CD4-positive, CD25-positive, alpha-beta regulatory T cell (primary cell): ENCODE results near the gene RPL10. TPM values are rescaled to one million over a fixed set of nuclear protein-coding genes. Genes with fewer than 3 reads are reported as not detected.

Experiments used
- polyA plus RNA-seq, 4 donors: library from polyadenylated mRNA; unstranded; fragments of 300-500 nt; fragmentation: Illumina TruSeq; gene quantifications; one replicate each; pipeline ENCODE4 v1.2.3, GENCODE V29; 2021
- total RNA-seq: library from RNA; stranded (reverse); gene quantifications from one replicate; pipeline ENCODE4 v1.2.3, GENCODE V29; 2022

RPL10 gene
- total and polyA plus RNA-seq, 5 donors from 2014 or later: 3,877 to 6,073 (median 4,330) TPM

Other genes with a start within 250 kb of the RPL10 start
- gene OPN1MW, start 215.8 kb upstream of the RPL10 start, total RNA-seq: not detected
- gene OPN1MW, start 215.8 kb upstream of the RPL10 start, polyA plus RNA-seq: not detected
- not detected for gene OPN1MW2, start 178.6 kb upstream of the RPL10 start, total RNA-seq
- gene OPN1MW2, start 178.6 kb upstream of the RPL10 start, polyA plus RNA-seq: not detected
- gene OPN1MW3, start 140.8 kb upstream of the RPL10 start, total RNA-seq: not detected
- not detected for gene OPN1MW3, start 140.8 kb upstream of the RPL10 start, polyA plus RNA-seq
- gene TEX28, start 103.3 kb upstream of the RPL10 start, total RNA-seq: not detected
- not detected for gene TEX28, start 103.3 kb upstream of the RPL10 start, polyA plus RNA-seq
- gene TKTL1, start 102.6 kb upstream of the RPL10 start, total RNA-seq: 8.1 TPM
- 10 to 100 TPM; 21.0 to 34.3 (median 25.4) TPM for gene TKTL1, start 102.6 kb upstream of the RPL10 start, polyA plus RNA-seq
- 1,918 TPM for gene FLNA, start 23.7 kb upstream of the RPL10 start, total RNA-seq
- 100 to 1,000 TPM; 219 to 283 (median 250) TPM for gene FLNA, start 23.7 kb upstream of the RPL10 start, polyA plus RNA-seq
- gene EMD, start 19.1 kb upstream of the RPL10 start, total RNA-seq: 133 TPM
- 10 to 100 TPM; 31.8 to 44.0 (median 34.6) TPM for gene EMD, start 19.1 kb upstream of the RPL10 start, polyA plus RNA-seq
- 29.7 TPM for gene DNASE1L1, start 10.9 kb downstream of the RPL10 start, total RNA-seq
- gene DNASE1L1, start 10.9 kb downstream of the RPL10 start, polyA plus RNA-seq: 10 to 100 TPM; 12.2 to 23.1 (median 19.1) TPM
- 84.2 TPM for gene TAFAZZIN, start 13.2 kb downstream of the RPL10 start, total RNA-seq
- 10 to 100 TPM; 28.4 to 37.7 (median 34.3) TPM for gene TAFAZZIN, start 13.2 kb downstream of the RPL10 start, polyA plus RNA-seq
- gene ATP6AP1, start 30.3 kb downstream of the RPL10 start, total RNA-seq: 44.9 TPM
- gene ATP6AP1, start 30.3 kb downstream of the RPL10 start, polyA plus RNA-seq: 100 to 1,000 TPM; 100 to 125 (median 112) TPM
- 169 TPM for gene GDI1, start 38.8 kb downstream of the RPL10 start, total RNA-seq
- 10 to 100 TPM; 33.7 to 46.3 (median 41.9) TPM for gene GDI1, start 38.8 kb downstream of the RPL10 start, polyA plus RNA-seq
- 55.1 TPM for gene FAM50A, start 45.8 kb downstream of the RPL10 start, total RNA-seq
- gene FAM50A, start 45.8 kb downstream of the RPL10 start, polyA plus RNA-seq: 10 to 100 TPM; 33.7 to 52.5 (median 38.6) TPM
- gene PLXNA3, start 59.9 kb downstream of the RPL10 start, total RNA-seq: 64.6 TPM
- 1 to 10 TPM in 1 of 4 donors, under 1 TPM in 3; 0.32 to 1.8 (median 0.34) TPM for gene PLXNA3, start 59.9 kb downstream of the RPL10 start, polyA plus RNA-seq
- gene LAGE3, start 80.9 kb downstream of the RPL10 start, total RNA-seq: 8.9 TPM
- gene LAGE3, start 80.9 kb downstream of the RPL10 start, polyA plus RNA-seq: 10 to 100 TPM; 39.5 to 47.9 (median 43.3) TPM
- gene UBL4A, start 88.2 kb downstream of the RPL10 start, total RNA-seq: 12.5 TPM
- 10 to 100 TPM; 51.8 to 59.5 (median 55.0) TPM for gene UBL4A, start 88.2 kb downstream of the RPL10 start, polyA plus RNA-seq
- gene SLC10A3, start 92.3 kb downstream of the RPL10 start, total RNA-seq: 18.4 TPM
- gene SLC10A3, start 92.3 kb downstream of the RPL10 start, polyA plus RNA-seq: 10 to 100 TPM; 32.8 to 40.2 (median 36.7) TPM
- 28.2 TPM for gene FAM3A, start 117.9 kb downstream of the RPL10 start, total RNA-seq
- gene FAM3A, start 117.9 kb downstream of the RPL10 start, polyA plus RNA-seq: 10 to 100 TPM; 13.4 to 21.5 (median 19.0) TPM
- gene G6PD, start 148.5 kb downstream of the RPL10 start, total RNA-seq: 36.5 TPM
- 1 to 10 TPM; 2.3 to 5.2 (median 4.2) TPM for gene G6PD, start 148.5 kb downstream of the RPL10 start, polyA plus RNA-seq
- gene IKBKG, start 149.2 kb downstream of the RPL10 start, total RNA-seq: 48.0 TPM
- 10 to 100 TPM; 27.9 to 39.6 (median 33.5) TPM for gene IKBKG, start 149.2 kb downstream of the RPL10 start, polyA plus RNA-seq
- not detected for gene CTAG1A, start 186.8 kb downstream of the RPL10 start, total RNA-seq
- not detected for gene CTAG1A, start 186.8 kb downstream of the RPL10 start, polyA plus RNA-seq
- gene CTAG1B, start 220.9 kb downstream of the RPL10 start, total RNA-seq: not detected
- gene CTAG1B, start 220.9 kb downstream of the RPL10 start, polyA plus RNA-seq: not detected